SU-DHL-6 (cell line): ENCODE results near the gene TP53RK.

ENCODE experiments used
- H2AFZ ChIP-seq: fragments of 200-600 bp; sonication (generic); 2 replicates; pipeline ENCODE4 v1.6.1; 2014; ENCODE audit warnings: low read depth, mild to moderate bottlenecking, moderate library complexity, mixed read lengths, antibody characterized with exemption, low read length; ENCODE audit not compliant: severe bottlenecking
- H3F3A ChIP-seq: fragments of 200-600 bp; shearing (Covaris generic); 2 replicates; pipeline ENCODE4 v1.6.0; 2016; ENCODE audit warnings: antibody characterized with exemption, mild to moderate bottlenecking; ENCODE audit not compliant: insufficient read depth
- H3K27ac ChIP-seq: fragments of 200-600 bp; sonication (generic); 2 replicates; pipeline ENCODE4 v1.5.1; 2016; ENCODE audit warnings: low read depth, mild to moderate bottlenecking, low read length, moderate library complexity, mixed read lengths
- H3K27me3 ChIP-seq: fragments of 200-600 bp; sonication (generic), shearing (Covaris generic); 2 replicates; pipeline ENCODE4 v1.6.0; 2014; ENCODE audit warnings: mild to moderate bottlenecking, low read length
- H3K36me3 ChIP-seq: fragments of 200-600 bp; sonication (generic); 2 replicates; pipeline ENCODE4 v1.6.1; 2014; ENCODE audit warnings: mild to moderate bottlenecking, low read length, mixed read lengths
- H3K4me2 ChIP-seq: fragments of 300-600, 200-600 bp; shearing (Covaris generic), sonication (generic); 2 replicates; pipeline ENCODE4 v1.6.0; 2014; ENCODE audit warnings: low read length, low read depth, mild to moderate bottlenecking; ENCODE audit not compliant: poor library complexity, severe bottlenecking
- H3K4me3 ChIP-seq: fragments of 200-600 bp; sonication (generic); 2 replicates; pipeline ENCODE4 v1.5.1; 2014; ENCODE audit warnings: antibody characterized with exemption, low read length, mild to moderate bottlenecking, mixed read lengths; ENCODE audit not compliant: insufficient read depth, poor library complexity, severe bottlenecking
- H3K79me2 ChIP-seq: fragments of 200-600 bp; sonication (generic); 2 replicates; pipeline ENCODE4 v1.6.1; 2014; ENCODE audit warnings: mild to moderate bottlenecking, low read length, moderate library complexity; ENCODE audit not compliant: insufficient read depth
- H3K9ac ChIP-seq: fragments of 200-600 bp; sonication (generic); 2 replicates; pipeline ENCODE4 v1.7.0; 2014; ENCODE audit warnings: mild to moderate bottlenecking, low read length
- H3K9me2 ChIP-seq: fragments of 200-600 bp; sonication (generic); replicated peaks from 2 replicates; pipeline ENCODE4 v1.6.1; 2014; ENCODE audit warnings: low read length; ENCODE audit not compliant: insufficient read depth
- H3K9me3 ChIP-seq: fragments of 200-600 bp; sonication (generic); 2 replicates; pipeline ENCODE4 v1.6.1; 2014; ENCODE audit warnings: low read length, mixed read lengths; ENCODE audit not compliant: insufficient read depth
- H4K20me1 ChIP-seq: fragments of 200-600 bp; sonication (generic); 2 replicates; pipeline ENCODE4 v1.6.1; 2014; ENCODE audit warnings: low read depth, mild to moderate bottlenecking, antibody characterized with exemption, low read length, moderate library complexity, mixed read lengths
- CTCF ChIP-seq: fragments of 200-600 bp; sonication (generic); IDR thresholded peaks from one replicate; pipeline ENCODE4 v1.5.1; 2017; ENCODE audit warnings: antibody characterized with exemption, mild to moderate bottlenecking, low read length, moderate library complexity; ENCODE audit not compliant: insufficient read depth, poor library complexity, severe bottlenecking
- EZH2phosphoT487 ChIP-seq: fragments of 200-600 bp; sonication (generic), shearing (Covaris generic); conservative IDR thresholded peaks from 2 replicates; pipeline ENCODE4 v1.6.1; 2018; ENCODE audit warnings: mild to moderate bottlenecking, antibody characterized with exemption, low read length, moderate library complexity, mixed read lengths

TP53RK gene

GRCh38 chr20:46725186-46726165 lies 36.2 kb upstream of the TP53RK start:
- Histone ChIP-seq H3K27ac (no peak overlapping the region), H3K4me2 (no peak overlapping the region), H3F3A (no peaks in the 10 kb centered on the region), H3K9me2 (no peaks in the 10 kb centered on the region), H3K4me3 (no peak overlapping the region), H2AFZ (no peak overlapping the region), H3K9me3 (peaks cover 6% of the 10 kb centered on the region; the same call in 1 of the 2 replicates), H3K9ac (no peak overlapping the region), H3K36me3 (no peaks in the 10 kb centered on the region), H3K79me2 (no peaks in the 10 kb centered on the region), H4K20me1 (no peaks in the 10 kb centered on the region), H3K27me3 (no peaks in the 10 kb centered on the region)
- TF ChIP-seq CTCF: no peak
- TF ChIP-seq EZH2phosphoT487: no peak

DNA sequence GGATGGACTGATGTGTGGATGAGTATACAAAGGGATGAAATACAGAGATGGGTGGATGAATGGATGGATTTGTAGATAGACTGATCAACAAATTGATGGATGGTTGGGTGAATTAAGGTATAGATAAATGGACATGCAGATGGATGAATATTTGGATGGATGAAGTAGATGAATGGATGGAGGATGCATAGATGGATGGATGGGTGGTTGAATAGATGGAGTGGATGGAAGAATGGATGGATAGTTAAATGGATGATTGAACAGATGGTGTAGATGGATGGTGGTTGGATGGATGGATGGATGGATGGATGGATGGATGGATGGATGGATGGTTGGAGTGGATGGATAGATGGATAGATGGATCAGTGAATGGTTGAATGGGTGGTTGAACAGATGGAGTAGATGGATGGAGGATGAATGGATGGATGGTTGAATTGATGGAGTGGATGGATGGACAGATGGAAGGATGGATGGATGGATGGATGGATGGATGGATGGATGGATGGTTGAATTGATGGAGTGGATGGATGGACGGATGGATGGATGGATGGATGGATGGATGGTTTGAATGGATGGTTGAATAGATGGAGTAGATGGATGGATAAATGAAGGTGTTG lies 35.2 kb upstream of the TP53RK start:
- no peaks in the 10 kb centered on the region for H4K20me1 ChIP-seq
- peaks cover 6% of the 10 kb centered on the region; the same call in 1 of the 2 replicates for H3K9me3 ChIP-seq
- no peak overlapping the region for H3K27ac ChIP-seq
- no peaks in the 10 kb centered on the region for H3K36me3 ChIP-seq
- TF ChIP-seq EZH2phosphoT487 (no peak), CTCF (no peak)
- H3K27me3 ChIP-seq: no peaks in the 10 kb centered on the region
- H3K4me2 ChIP-seq: no peak overlapping the region
- H2AFZ ChIP-seq: no peak overlapping the region
- H3F3A ChIP-seq: no peaks in the 10 kb centered on the region
- no peaks in the 10 kb centered on the region for H3K9me2 ChIP-seq
- H3K79me2 ChIP-seq: no peaks in the 10 kb centered on the region
- H3K9ac ChIP-seq: no peak overlapping the region
- H3K4me3 ChIP-seq: no peak overlapping the region

DNA sequence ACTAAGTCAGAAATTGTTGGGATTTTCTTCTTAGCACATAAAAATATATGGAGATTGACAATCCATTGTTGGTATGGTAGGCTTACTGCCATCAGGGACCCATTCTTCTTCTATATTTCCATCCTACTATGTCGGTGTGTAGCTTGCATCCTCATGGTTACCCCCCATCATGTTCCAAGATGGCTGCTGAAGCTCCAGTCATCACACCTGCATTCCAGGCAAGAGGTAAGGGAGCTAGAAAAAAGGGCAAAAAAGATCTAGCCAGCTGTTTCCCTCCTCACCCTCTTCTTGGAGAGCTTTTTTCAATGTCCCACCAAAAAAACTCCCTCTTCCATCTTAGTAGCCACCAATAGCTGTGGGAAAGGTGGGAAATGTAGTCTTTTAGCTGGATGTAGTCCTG lies 33.8 kb upstream of the TP53RK start:
- TF ChIP-seq EZH2phosphoT487: no peak
- H4K20me1 ChIP-seq: no peaks in the 10 kb centered on the region
- no peak overlapping the region for H3K9ac ChIP-seq
- H3K9me2 ChIP-seq: no peaks in the 10 kb centered on the region
- no peak overlapping the region for H3K4me2 ChIP-seq
- no peaks in the 10 kb centered on the region for H3K79me2 ChIP-seq
- H2AFZ ChIP-seq: no peak overlapping the region
- no peaks in the 10 kb centered on the region for H3F3A ChIP-seq
- H3K27me3 ChIP-seq: no peaks in the 10 kb centered on the region
- peaks cover 6% of the 10 kb centered on the region; the same call in 1 of the 2 replicates for H3K9me3 ChIP-seq
- no peaks in the 10 kb centered on the region for H3K36me3 ChIP-seq
- H3K4me3 ChIP-seq: no peak overlapping the region
- H3K27ac ChIP-seq: no peak overlapping the region

- Histone ChIP-seq H3K27me3 (no peaks in the 10 kb centered on the region), H2AFZ (no peak overlapping the region), H3K9me3 (peaks cover 6% of the 10 kb centered on the region; the same call in 1 of the 2 replicates), H3K36me3 (no peaks in the 10 kb centered on the region), H3K4me2 (no peak overlapping the region), H3K79me2 (no peaks in the 10 kb centered on the region), H3K9me2 (no peaks in the 10 kb centered on the region), H3K9ac (no peak overlapping the region), H3K4me3 (no peak overlapping the region), H3F3A (no peaks in the 10 kb centered on the region), H3K27ac (no peak overlapping the region), H4K20me1 (no peaks in the 10 kb centered on the region)
- TF ChIP-seq CTCF (no peak), EZH2phosphoT487 (no peak)
Observed at GRCh38 chr20:46722450-46722849, 33.2 kb upstream of the TP53RK start.
